Testis (tissue), 2 donors: ENCODE measurements around the gene CUTC.

Source experiments
- POLR2A ChIP-seq: fragments of 450-650 bp; IDR thresholded peaks from one replicate; pipeline ENCODE4 v1.6.1; 2017; ENCODE audit warnings: antibody characterized with exemption, mild to moderate bottlenecking, moderate library complexity
- TF ChIP-seq, protein P1 (sequence below), 3 experiments: fragments of 450-650 bp in 2 of 3; fragments of 200-600 bp in 1 of 3; sonication (generic) in 1 of 3; IDR thresholded peaks; one replicate each; pipeline ENCODE4 v1.5.1; 2016 to 2019; ENCODE audit warnings: antibody characterized with exemption in 3 of 3, mild to moderate bottlenecking in 2 of 3, moderate library complexity in 1 of 3

DNA sequence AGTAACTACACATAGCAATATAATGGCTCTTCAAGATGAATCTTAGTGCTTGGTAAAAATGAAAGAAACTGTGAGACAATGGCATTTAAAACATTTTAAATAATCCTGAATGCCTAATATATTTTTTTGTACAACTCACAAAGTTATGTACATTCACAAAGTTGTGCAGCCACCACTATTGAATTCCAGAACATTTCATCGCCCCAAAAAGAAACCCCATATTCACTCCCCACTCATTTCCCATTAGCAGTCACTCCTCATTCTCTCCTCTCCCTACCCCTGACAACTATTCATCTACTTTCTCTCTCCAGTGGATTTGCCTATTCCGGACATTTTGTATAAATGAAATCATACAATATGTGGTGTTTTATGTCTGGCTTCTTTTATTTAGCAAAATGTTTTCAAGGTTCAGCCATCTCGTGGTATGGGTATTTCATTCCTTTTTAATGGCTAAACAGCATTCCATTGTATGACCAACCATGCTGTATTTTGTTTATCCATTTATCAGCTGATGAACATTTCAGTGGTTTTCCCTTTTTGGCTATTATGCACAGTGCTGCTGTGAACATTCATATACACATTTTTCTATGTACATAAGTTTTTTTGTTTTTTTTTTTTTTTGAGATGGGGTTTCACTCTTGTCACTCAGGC is 38.0 kb upstream of the CUTC start:
- TF ChIP-seq, protein P1, sequence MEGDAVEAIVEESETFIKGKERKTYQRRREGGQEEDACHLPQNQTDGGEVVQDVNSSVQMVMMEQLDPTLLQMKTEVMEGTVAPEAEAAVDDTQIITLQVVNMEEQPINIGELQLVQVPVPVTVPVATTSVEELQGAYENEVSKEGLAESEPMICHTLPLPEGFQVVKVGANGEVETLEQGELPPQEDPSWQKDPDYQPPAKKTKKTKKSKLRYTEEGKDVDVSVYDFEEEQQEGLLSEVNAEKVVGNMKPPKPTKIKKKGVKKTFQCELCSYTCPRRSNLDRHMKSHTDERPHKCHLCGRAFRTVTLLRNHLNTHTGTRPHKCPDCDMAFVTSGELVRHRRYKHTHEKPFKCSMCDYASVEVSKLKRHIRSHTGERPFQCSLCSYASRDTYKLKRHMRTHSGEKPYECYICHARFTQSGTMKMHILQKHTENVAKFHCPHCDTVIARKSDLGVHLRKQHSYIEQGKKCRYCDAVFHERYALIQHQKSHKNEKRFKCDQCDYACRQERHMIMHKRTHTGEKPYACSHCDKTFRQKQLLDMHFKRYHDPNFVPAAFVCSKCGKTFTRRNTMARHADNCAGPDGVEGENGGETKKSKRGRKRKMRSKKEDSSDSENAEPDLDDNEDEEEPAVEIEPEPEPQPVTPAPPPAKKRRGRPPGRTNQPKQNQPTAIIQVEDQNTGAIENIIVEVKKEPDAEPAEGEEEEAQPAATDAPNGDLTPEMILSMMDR (IDR thresholded peaks at IDR 0.05), result no peak
- TF ChIP-seq POLR2A, result no peak
